Karpas-422 (cell line): ENCODE results near the gene F13A1. TPM values are rescaled to one million over a fixed set of nuclear protein-coding genes. Genes with fewer than 3 reads are reported as not detected.

Source experiments
- DNase-seq: peaks from one replicate; pipeline ENCODE4 v3.0.0-alpha.2; 2015
- H2AFZ ChIP-seq: fragments of 200-600 bp; sonication (generic); 2 replicates; pipeline ENCODE4 v1.6.1; 2014; ENCODE audit warnings: antibody characterized with exemption, low read length, mixed read lengths
- H3K27ac ChIP-seq: fragments of 200-600 bp; sonication (generic); 2 replicates; pipeline ENCODE4 v1.5.1; 2014; ENCODE audit warnings: mild to moderate bottlenecking, low read length, moderate library complexity
- H3K27me3 ChIP-seq: fragments of 200-600 bp; sonication (generic); 2 replicates; pipeline ENCODE4 v1.6.1; 2014; ENCODE audit warnings: low read length, mixed read lengths
- H3K36me3 ChIP-seq: fragments of 200-600 bp; sonication (generic); 2 replicates; pipeline ENCODE4 v1.6.1; 2014; ENCODE audit warnings: low read length, mixed read lengths; ENCODE audit not compliant: insufficient read depth
- H3K4me1 ChIP-seq: fragments of 200-600 bp; sonication (generic); 2 replicates; pipeline ENCODE4 v1.6.1; 2014; ENCODE audit warnings: mild to moderate bottlenecking, low read length, mixed read lengths
- H3K4me2 ChIP-seq: fragments of 200-600 bp; sonication (generic); 2 replicates; pipeline ENCODE4 v1.6.1; 2014; ENCODE audit warnings: low read length, low read depth, mild to moderate bottlenecking; ENCODE audit not compliant: poor library complexity, severe bottlenecking
- H3K4me3 ChIP-seq: fragments of 200-600 bp; sonication (generic); 2 replicates; pipeline ENCODE4 v1.5.1; 2014; ENCODE audit warnings: mild to moderate bottlenecking, antibody characterized with exemption, low read length, mixed read lengths
- H3K79me2 ChIP-seq: fragments of 200-600 bp; sonication (generic); 2 replicates; pipeline ENCODE4 v1.6.1; 2014; ENCODE audit warnings: mild to moderate bottlenecking, low read length, mixed read lengths
- H3K9ac ChIP-seq: fragments of 200-600 bp; sonication (generic); 2 replicates; pipeline ENCODE4 v1.6.0; 2014; ENCODE audit warnings: low read length
- H3K9me2 ChIP-seq: fragments of 200-600 bp; sonication (generic), shearing (Covaris generic); replicated peaks from 2 replicates; pipeline ENCODE4 v1.6.0; 2014; ENCODE audit warnings: mild to moderate bottlenecking, low read length, moderate library complexity; ENCODE audit not compliant: insufficient read depth
- H3K9me3 ChIP-seq: fragments of 300-700, 200-600 bp; sonication (generic); 2 replicates; pipeline ENCODE4 v1.6.1; 2014; ENCODE audit warnings: low read length, mixed read lengths
- H4K20me1 ChIP-seq: fragments of 200-600 bp; sonication (generic); 2 replicates; pipeline ENCODE4 v1.6.1; 2014; ENCODE audit warnings: mild to moderate bottlenecking, antibody characterized with exemption, low read length, low read depth; ENCODE audit not compliant: insufficient read depth
- total RNA-seq: library from RNA; depleted of rRNA; stranded (reverse); fragments of >200 nt; shearing (Covaris generic); gene quantifications from 2 replicates; pipeline ENCODE4 v1.2.3, GENCODE V29; 2014; ENCODE audit warnings: low replicate concordance

The F13A1 gene
- total RNA-seq, 1 experiment from 2014 or later: 0.78 TPM

GRCh38 chr6:6230286-6230685 lies 90.2 kb downstream of the F13A1 start:
- H3K4me3 ChIP-seq: peak overlapping the region; percentile 24; the same call in 1 of the 2 replicates
- no peaks in the 10 kb centered on the region for H4K20me1 ChIP-seq
- no peak overlapping the region; the same call in 1 of the 2 replicates for H3K9ac ChIP-seq
- H3K4me1 ChIP-seq: peaks cover 23% of the 10 kb centered on the region
- H3K79me2 ChIP-seq: no peaks in the 10 kb centered on the region
- H2AFZ ChIP-seq: peak overlapping the region; percentile 87
- no peaks in the 10 kb centered on the region for H3K9me2 ChIP-seq
- no peaks in the 10 kb centered on the region for H3K36me3 ChIP-seq
- no peaks in the 10 kb centered on the region for H3K9me3 ChIP-seq
- H3K27ac ChIP-seq: no peak overlapping the region
- H3K4me2 ChIP-seq: peak overlapping the region; percentile 47
- peak; percentile 70 for DNase-seq
- no peaks in the 10 kb centered on the region for H3K27me3 ChIP-seq

GRCh38 chr6:6227896-6228295 lies 92.6 kb downstream of the F13A1 start:
- H3K79me2 ChIP-seq: no peaks in the 10 kb centered on the region
- H3K9me3 ChIP-seq: no peaks in the 10 kb centered on the region
- H3K27ac ChIP-seq: no peak overlapping the region
- no peaks in the 10 kb centered on the region for H4K20me1 ChIP-seq
- H3K36me3 ChIP-seq: no peaks in the 10 kb centered on the region
- H3K4me3 ChIP-seq: no peak overlapping the region
- H3K9me2 ChIP-seq: no peaks in the 10 kb centered on the region
- H3K9ac ChIP-seq: no peak overlapping the region
- H3K4me1 ChIP-seq: peaks cover 17% of the 10 kb centered on the region
- DNase-seq: no peak
- no peak overlapping the region for H2AFZ ChIP-seq
- no peaks in the 10 kb centered on the region for H3K27me3 ChIP-seq
- H3K4me2 ChIP-seq: no peak overlapping the region

- H3K79me2 ChIP-seq: no peaks in the 10 kb centered on the region
- H4K20me1 ChIP-seq: no peaks in the 10 kb centered on the region
- H3K4me1 ChIP-seq: peaks cover 29% of the 10 kb centered on the region
- H3K9ac ChIP-seq: no peak overlapping the region
- H3K27me3 ChIP-seq: no peaks in the 10 kb centered on the region
- no peak overlapping the region for H3K4me3 ChIP-seq
- peak; percentile 34 for DNase-seq
- no peaks in the 10 kb centered on the region for H3K9me3 ChIP-seq
- H3K27ac ChIP-seq: no peak overlapping the region
- no peak overlapping the region for H2AFZ ChIP-seq
- H3K4me2 ChIP-seq: no peak overlapping the region
- H3K36me3 ChIP-seq: no peaks in the 10 kb centered on the region
- no peaks in the 10 kb centered on the region for H3K9me2 ChIP-seq
Measured at GRCh38 chr6:6225885-6226529, 94.5 kb downstream of the F13A1 start.

- H3K27me3 ChIP-seq: no peaks in the 10 kb centered on the region
- H3K27ac ChIP-seq: no peak overlapping the region
- H3K79me2 ChIP-seq: no peaks in the 10 kb centered on the region
- no peak overlapping the region for H3K9ac ChIP-seq
- DNase-seq: peak; percentile 68
- H3K4me2 ChIP-seq: no peak overlapping the region
- H4K20me1 ChIP-seq: no peaks in the 10 kb centered on the region
- no peak overlapping the region for H3K4me3 ChIP-seq
- no peaks in the 10 kb centered on the region for H3K9me3 ChIP-seq
- H3K9me2 ChIP-seq: no peaks in the 10 kb centered on the region
- no peaks in the 10 kb centered on the region for H3K36me3 ChIP-seq
- peaks cover 30% of the 10 kb centered on the region for H3K4me1 ChIP-seq
- no peak overlapping the region for H2AFZ ChIP-seq
Measured at GRCh38 chr6:6224933-6225486, 95.5 kb downstream of the F13A1 start.

GRCh38 chr6:6221787-6222535 lies 98.5 kb downstream of the F13A1 start:
- DNase-seq: peak; percentile 78
- no peaks in the 10 kb centered on the region for H4K20me1 ChIP-seq
- no peaks in the 10 kb centered on the region for H3K9me3 ChIP-seq
- H3K27ac ChIP-seq: no peak overlapping the region
- H3K4me1 ChIP-seq: peaks cover 47% of the 10 kb centered on the region
- no peaks in the 10 kb centered on the region for H3K27me3 ChIP-seq
- H3K9me2 ChIP-seq: no peaks in the 10 kb centered on the region
- no peaks in the 10 kb centered on the region for H3K79me2 ChIP-seq
- no peak overlapping the region for H3K4me2 ChIP-seq
- H3K36me3 ChIP-seq: no peaks in the 10 kb centered on the region
- no peak overlapping the region for H3K4me3 ChIP-seq
- H2AFZ ChIP-seq: no peak overlapping the region
- no peak overlapping the region for H3K9ac ChIP-seq

GRCh38 chr6:6220718-6221117 lies 99.7 kb downstream of the F13A1 start:
- H3K4me2 ChIP-seq: no peak overlapping the region
- H3K9me3 ChIP-seq: no peaks in the 10 kb centered on the region
- no peak overlapping the region for H3K9ac ChIP-seq
- no peaks in the 10 kb centered on the region for H3K79me2 ChIP-seq
- no peaks in the 10 kb centered on the region for H3K36me3 ChIP-seq
- peak; percentile 75 for DNase-seq
- no peak overlapping the region for H3K27ac ChIP-seq
- no peaks in the 10 kb centered on the region for H4K20me1 ChIP-seq
- no peak overlapping the region for H3K4me3 ChIP-seq
- no peaks in the 10 kb centered on the region for H3K9me2 ChIP-seq
- no peaks in the 10 kb centered on the region for H3K27me3 ChIP-seq
- H3K4me1 ChIP-seq: peaks cover 47% of the 10 kb centered on the region
- no peak overlapping the region for H2AFZ ChIP-seq

- no peak overlapping the region for H3K27ac ChIP-seq
- no peaks in the 10 kb centered on the region for H3K9me2 ChIP-seq
- H3K4me1 ChIP-seq: peaks cover 47% of the 10 kb centered on the region
- H3K27me3 ChIP-seq: no peaks in the 10 kb centered on the region
- DNase-seq: no peak
- no peak overlapping the region for H2AFZ ChIP-seq
- no peak overlapping the region for H3K4me3 ChIP-seq
- no peaks in the 10 kb centered on the region for H3K36me3 ChIP-seq
- H3K79me2 ChIP-seq: no peaks in the 10 kb centered on the region
- H3K9me3 ChIP-seq: no peaks in the 10 kb centered on the region
- no peak overlapping the region for H3K4me2 ChIP-seq
- no peak overlapping the region for H3K9ac ChIP-seq
- H4K20me1 ChIP-seq: no peaks in the 10 kb centered on the region
Measured at GRCh38 chr6:6219716-6220115, 100.7 kb downstream of the F13A1 start.

GRCh38 chr6:6218759-6219085 lies 101.7 kb downstream of the F13A1 start:
- no peaks in the 10 kb centered on the region for H3K79me2 ChIP-seq
- H3K4me3 ChIP-seq: peak overlapping the region; percentile 16; the same call in 1 of the 2 replicates
- H4K20me1 ChIP-seq: no peaks in the 10 kb centered on the region
- H3K27me3 ChIP-seq: no peaks in the 10 kb centered on the region
- peak overlapping the region; percentile 22; the same call in 1 of the 2 replicates for H2AFZ ChIP-seq
- no peaks in the 10 kb centered on the region for H3K36me3 ChIP-seq
- no peaks in the 10 kb centered on the region for H3K9me3 ChIP-seq
- peak; percentile 51 for DNase-seq
- no peaks in the 10 kb centered on the region for H3K9me2 ChIP-seq
- no peak overlapping the region for H3K27ac ChIP-seq
- peak overlapping the region; percentile 58 for H3K4me2 ChIP-seq
- peaks cover 47% of the 10 kb centered on the region for H3K4me1 ChIP-seq
- peak overlapping the region; percentile 25; the same call in 1 of the 2 replicates for H3K9ac ChIP-seq
